ENCODE measurements around the gene GREB1.

Gene GREB1

GRCh38 chr2:11591091-11591490 lies 57.2 kb downstream of the GREB1 start:
- H3K4me3 ChIP-seq (ENCODE audit: low read length), result no peak overlapping the region
- no peak for TF ChIP-seq CTCF (IDR thresholded peaks at IDR 0.05; ENCODE audit: insufficient read depth, low read depth, low read length, missing control alignments)
- DNase-seq (ENCODE audit: low read depth), result no peak

- DNase-seq (ENCODE audit: low read depth), result no peak
- TF ChIP-seq CTCF (IDR thresholded peaks at IDR 0.05; ENCODE audit: insufficient read depth, low read depth, low read length, missing control alignments), result no peak
- H3K4me3 ChIP-seq (ENCODE audit: low read length), result no peak overlapping the region
Observed at GRCh38 chr2:11592671-11593574, 59.1 kb downstream of the GREB1 start.

- TF ChIP-seq CTCF (IDR thresholded peaks at IDR 0.05; ENCODE audit: insufficient read depth, low read depth, low read length, missing control alignments), result no peak
- DNase-seq (ENCODE audit: low read depth), result no peak
- H3K4me3 ChIP-seq (ENCODE audit: low read length), result no peak overlapping the region
Observed at GRCh38 chr2:11596801-11597200, 63.0 kb downstream of the GREB1 start.

GRCh38 chr2:11597538-11598225 lies 63.8 kb downstream of the GREB1 start:
- no peak for DNase-seq (ENCODE audit: low read depth)
- no peak for TF ChIP-seq CTCF (IDR thresholded peaks at IDR 0.05; ENCODE audit: insufficient read depth, low read depth, low read length, missing control alignments)
- no peak overlapping the region for H3K4me3 ChIP-seq (ENCODE audit: low read length)

- no peak for TF ChIP-seq CTCF (IDR thresholded peaks at IDR 0.05; ENCODE audit: insufficient read depth, low read depth, low read length, missing control alignments)
- DNase-seq (ENCODE audit: low read depth), result no peak
- no peak overlapping the region for H3K4me3 ChIP-seq (ENCODE audit: low read length)
Observed at GRCh38 chr2:11598228-11598731, 64.4 kb downstream of the GREB1 start.

- no peak for TF ChIP-seq CTCF (IDR thresholded peaks at IDR 0.05; ENCODE audit: insufficient read depth, low read depth, low read length, missing control alignments)
- DNase-seq (ENCODE audit: low read depth), result no peak
- no peak overlapping the region for H3K4me3 ChIP-seq (ENCODE audit: low read length)
Observed at GRCh38 chr2:11602563-11603204, 68.8 kb downstream of the GREB1 start.
